DMS53 treated with DMSO at 0.1 percent for 48 hours (cell line): Measurements from ENCODE around the gene CHID1.

ENCODE experiments used
- DNase-seq: peaks from one replicate; lab custom pipeline; 2025; ENCODE audit not compliant: unreplicated experiment; lab: John Stamatoyannopoulos, UW

Gene CHID1

DNA sequence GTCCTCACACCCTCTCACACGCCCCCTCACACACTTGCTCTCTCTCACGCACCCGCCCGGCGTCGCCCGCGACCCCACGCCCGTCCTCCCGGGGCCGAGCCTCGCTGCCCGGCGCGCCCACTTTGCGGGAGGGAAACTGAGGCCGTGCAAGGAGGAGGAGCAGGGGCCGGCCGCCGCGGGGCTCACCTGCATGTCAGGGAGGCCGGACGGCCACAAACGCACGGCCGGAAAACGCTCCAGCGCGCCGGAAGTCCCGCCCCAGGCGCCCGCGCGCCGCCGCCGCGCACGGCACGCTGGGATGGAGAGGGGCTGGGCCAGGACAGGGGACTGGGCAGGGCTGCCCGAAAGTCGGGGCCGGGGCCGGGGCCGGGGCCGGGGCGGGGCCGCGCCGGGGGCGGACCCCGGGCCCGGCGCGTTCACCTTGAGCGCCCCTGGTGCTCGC is at the start of gene CHID1:
CHID1 (minus strand) TSS at position 222 of the 442 bp plus-strand sequence. CDS start 5,994 bp downstream, outside the sequence.
- DNase-seq = peak; percentile 68

- no peak for DNase-seq
Measured at GRCh38 chr11:959608-960007, 49.0 kb upstream of the CHID1 start.

- DNase-seq = no peak
Measured at GRCh38 chr11:959027-959426, 48.4 kb upstream of the CHID1 start.

DNA sequence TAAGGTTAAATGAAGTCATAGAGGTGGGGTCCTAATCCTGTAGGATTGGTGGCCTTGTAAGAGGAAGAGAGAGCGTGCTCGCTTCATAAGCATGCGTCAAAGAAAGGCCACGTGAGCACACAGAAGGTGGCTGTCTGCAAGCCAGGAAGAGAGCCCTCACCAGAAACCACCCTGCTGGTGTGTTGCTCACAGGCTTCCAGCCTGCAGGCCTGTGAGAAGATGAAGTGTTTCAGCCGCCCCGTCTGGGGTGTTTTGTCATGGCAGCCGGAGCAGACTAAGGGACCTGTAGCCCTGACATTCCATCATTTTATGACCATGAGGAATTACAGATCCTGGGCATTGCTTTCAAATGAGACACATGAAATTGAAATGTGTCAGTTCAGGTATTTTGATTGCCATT is 47.5 kb upstream of the CHID1 start:
- DNase-seq = no peak

DNA sequence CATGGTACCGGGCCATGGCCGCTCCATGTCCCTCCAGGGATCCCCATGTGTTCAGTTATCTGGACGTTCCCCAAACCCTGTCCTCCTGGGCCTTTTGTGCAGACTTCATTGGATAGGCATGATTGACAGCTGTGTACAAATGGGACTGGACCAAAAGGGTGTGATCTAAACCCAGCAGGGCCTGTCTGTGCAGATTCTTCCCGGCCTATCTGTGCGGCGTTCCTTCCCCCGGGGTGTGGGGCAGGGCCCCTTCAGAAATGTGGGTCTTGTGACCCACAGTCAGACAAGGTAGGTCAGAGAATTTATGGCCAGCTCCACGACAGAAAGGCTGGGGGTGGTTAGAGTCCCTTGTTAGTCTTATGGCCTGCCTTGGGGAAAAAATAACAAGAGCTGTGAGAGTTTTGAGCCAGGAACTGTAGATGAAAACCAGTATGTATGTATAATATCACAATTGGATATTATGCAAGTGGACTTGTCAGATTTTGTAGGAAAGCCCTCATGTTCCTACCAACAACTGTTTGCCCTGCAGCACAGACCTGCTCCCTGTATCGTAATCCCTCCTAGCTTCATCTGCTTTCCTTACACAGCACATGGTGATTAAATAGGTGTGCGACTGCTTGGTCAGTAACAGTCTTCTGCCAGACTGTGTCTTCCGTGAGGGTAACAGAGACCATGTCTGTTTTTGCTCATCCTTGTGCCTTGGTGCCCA is 46.8 kb upstream of the CHID1 start:
- DNase-seq = no peak

DNA sequence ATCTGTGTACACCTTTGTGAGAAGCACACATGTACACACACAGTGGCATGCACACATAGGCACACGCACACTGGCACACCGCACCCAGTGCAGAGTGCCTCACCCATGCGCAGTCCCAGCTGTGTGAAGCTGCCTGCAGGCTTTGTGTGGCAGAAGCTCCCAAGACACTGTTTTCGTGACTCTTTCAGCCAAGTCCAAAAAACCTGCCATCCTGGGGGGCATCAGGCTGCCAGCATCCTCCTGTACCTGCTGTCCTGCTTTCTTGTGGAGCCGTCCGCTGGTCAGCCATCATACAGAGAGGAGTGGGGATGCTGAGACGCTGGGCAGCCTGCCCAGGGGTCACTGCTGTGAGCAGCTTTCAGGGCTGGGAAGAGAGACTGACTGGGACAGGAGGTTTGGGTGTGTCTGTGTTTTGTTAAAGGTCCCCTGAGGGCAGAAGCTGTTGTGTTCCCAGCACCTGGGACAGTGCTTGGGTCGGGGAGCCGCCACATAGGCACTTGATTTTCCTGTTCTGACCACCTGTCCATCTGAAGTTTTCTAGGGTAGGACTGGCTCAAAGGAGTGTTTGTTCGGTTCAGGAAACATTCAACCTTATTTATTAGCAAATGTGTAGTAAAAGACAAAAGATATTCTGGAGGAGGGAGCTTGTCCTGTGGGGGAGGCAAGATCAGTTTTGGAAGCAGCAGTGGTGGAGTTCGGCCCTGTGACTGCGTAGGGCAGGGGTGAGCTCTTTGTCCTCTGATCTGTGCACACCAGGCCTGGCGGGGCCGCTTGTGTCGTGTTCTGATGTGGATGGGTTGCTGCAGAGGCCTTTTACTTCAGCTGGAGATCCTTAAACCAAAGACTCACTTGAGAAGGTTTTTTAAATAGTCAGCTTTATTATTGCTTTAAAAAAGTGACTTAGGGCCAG is 44.8 kb upstream of the CHID1 start:
- no peak for DNase-seq

DNA sequence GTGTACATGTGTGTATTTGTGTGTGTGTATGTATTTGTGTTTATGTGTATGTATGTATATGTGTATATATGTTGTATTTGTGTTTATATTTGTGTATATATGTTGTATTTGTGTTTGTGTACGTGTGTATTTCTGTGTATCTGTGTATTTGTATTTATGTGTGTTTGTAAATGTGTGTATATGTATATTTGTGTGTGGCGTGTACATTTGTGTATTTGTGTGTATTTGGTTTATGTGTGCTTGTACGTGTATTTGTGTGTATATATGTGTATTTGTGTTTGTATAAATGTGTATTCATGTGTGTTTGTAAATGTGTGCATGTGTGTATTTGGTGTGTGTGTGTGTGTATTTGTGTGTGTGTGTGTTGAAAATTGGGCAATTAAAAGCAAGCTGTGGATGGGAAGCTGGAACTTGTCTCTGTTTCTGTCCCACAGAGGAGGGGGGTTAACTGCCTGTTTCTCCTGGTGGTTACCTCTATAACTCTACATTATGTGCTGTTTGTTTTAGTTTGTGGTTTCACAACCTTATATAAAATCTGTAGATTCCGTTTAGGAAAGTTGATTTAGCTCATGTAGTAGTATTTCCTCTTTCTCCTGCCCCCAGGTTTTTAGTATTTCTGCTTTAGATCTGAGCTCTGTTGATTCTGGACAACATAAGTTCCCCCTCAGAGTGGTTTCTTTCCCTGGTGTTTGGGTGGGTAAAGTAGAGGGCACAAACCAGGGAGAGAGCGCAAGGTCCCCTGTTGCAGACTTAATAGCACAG is 44.0 kb upstream of the CHID1 start:
- no peak for DNase-seq

GRCh38 chr11:953512-953911 is 42.9 kb upstream of the CHID1 start:
- no peak for DNase-seq

DNA sequence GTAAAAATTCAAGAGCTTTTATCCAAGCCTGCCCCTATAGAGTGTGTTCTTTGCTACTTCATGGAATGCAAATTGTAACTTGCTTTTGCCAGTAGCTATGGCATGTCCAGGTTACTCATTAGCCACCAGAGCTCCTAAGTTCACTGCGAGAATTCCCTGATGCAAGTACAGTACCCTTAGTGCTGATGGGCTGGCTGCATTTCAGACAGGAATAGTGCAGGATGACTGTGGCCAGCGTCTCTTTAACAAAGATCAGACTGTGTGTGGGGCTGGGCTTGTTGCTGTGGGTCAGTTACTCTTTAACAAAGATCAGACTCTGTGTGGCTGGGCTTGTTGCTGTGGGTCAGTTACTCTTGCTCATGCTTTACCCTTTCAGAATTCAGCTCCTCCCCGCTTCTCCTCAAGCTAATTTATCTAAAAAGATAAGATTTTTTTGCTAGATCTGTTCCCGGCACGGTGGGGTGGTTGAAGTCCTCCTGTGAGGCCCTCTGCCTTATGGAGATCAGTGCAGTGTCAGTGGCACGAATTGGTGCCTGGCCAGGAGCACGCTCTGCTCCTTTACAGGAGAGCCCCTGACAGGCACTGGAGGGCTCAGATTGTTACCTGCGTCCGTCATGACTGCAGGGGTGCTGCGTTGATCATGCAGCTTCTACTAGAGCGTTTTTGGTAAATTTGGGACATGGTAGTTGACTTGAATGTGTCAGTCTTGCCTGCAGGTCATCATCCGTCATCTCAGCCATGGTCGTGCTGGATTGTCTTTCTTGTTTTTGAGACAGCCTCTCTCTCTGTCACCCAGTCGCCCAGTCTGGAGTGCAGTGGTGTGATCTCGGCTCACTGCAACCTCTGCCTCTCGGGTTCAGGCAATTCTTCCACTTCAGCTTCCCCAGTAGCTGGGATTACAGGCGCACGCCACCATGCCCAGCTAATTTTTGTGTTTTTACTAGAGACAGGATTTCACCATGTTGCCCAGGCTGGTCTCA is 42.1 kb upstream of the CHID1 start:
- peak; percentile 68 for DNase-seq

GRCh38 chr11:951507-951906 is 40.9 kb upstream of the CHID1 start:
- no peak for DNase-seq

GRCh38 chr11:947744-948143 is 37.1 kb upstream of the CHID1 start:
- DNase-seq = no peak

DNA sequence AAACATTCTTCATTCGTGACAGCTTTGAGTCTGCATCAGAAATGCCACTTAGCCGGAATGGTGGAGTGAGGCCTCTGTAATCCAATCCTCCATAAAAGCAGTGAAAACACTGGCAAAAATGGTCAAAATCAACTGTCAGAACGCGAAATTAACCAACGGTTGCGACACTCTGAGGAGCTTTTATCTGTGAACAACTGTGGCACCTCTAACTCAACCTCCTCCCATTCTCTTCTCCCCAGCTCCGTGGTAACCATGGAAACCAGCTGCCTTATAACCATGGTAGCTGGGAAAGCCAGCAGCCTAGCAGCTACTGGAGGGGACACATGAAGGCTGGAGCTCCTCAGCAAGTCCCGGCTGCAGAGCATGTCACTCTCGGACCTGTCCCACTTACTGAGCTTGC is 35.4 kb upstream of the CHID1 start:
- no peak for DNase-seq

- DNase-seq = no peak
Measured at GRCh38 chr11:944711-945470, 34.3 kb upstream of the CHID1 start.

DNA sequence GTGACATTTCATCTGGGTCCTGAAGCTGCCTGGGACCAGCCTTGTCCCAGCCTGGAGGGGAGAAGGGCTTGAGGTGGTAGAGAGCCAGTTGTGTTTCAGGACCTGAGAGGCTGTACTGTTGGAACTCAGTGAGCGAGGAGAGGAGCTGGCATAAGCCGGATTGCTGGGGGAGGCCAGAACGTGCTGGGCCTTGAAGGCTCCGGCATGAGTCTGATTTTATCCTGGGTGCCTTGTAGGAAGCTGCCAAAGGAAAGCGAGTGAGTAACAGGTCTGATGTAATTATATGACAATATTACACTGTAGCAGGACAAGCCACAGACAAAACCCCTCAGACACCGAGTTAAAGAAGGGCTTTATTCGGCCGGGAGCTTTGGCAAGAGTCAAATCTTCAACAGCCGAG is 32.2 kb upstream of the CHID1 start:
- no peak for DNase-seq

GRCh38 chr11:940496-941135 is 30.0 kb upstream of the CHID1 start:
- no peak for DNase-seq

DNA sequence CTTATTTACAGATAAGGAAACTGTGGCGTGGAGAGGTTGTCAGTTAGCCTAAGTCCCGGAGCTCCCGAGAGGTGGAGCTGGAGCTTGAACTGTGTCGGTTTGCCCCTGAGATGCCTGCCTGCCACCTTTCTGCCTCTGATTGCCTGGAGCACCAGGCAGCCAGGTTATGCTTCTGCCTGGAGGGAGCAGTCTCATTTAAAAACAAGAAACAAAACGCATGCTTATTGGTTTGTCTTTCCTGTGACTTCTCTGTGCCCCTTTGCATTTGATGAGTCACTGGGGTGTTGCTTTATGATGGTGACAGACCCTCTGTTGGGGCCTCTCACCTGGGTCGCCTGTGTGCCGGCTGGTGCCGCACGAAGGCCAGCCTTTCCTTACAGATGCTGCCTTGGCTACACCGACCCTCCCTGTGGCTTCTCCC is 27.2 kb upstream of the CHID1 start:
- DNase-seq = no peak

- no peak for DNase-seq
Measured at GRCh38 chr11:936199-936598, 25.6 kb upstream of the CHID1 start.

- DNase-seq = no peak
Measured at GRCh38 chr11:934527-934926, 23.9 kb upstream of the CHID1 start.

- DNase-seq = no peak
Measured at GRCh38 chr11:933936-934335, 23.3 kb upstream of the CHID1 start.
